ENCODE data around the gene CSMD2. TPM values are rescaled to one million over a fixed set of nuclear protein-coding genes. Genes with fewer than 3 reads are reported as not detected.

Gene CSMD2
- total and polyA plus RNA-seq, 2 of the 8 experiments (the other 6 are each of a cell fraction or from before 2014, with no cell fraction given): 7.0 to 14.7 TPM

DNA sequence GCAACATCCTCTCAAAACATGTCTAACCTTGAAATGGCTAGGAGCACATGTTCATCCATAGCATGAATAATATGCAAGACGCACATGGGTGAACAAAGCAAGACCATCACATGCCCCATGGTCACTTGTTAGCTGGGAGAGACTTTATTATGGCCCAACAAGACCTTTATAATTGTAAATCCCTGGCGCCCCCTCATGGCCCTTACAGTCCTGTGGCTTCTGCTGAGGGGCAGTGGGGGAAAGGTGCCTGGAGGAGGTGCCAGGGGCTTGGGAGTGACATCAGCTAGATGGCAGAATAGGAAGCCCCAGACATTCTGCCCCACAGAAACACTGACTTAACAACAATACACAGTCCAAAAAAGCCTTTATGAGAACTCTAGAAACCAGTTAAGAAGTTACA, 51.7 kb downstream of the CSMD2 start:
- Histone ChIP-seq H2BK5ac (ENCODE audit: low read depth, low read length) (no peak overlapping the region), H3K79me1 (ENCODE audit: low read depth, low read length) (peaks cover 7% of the 10 kb centered on the region), H4K8ac (ENCODE audit: extremely low read depth, insufficient read depth, low read length) (no peak overlapping the region), H3K27me3 (replicated peaks in 1 of 4; ENCODE audit: control insufficient read depth in 3 of 4, extremely low read depth in 1 of 4, insufficient read depth in 3 of 4, low read length in 3 of 4) (no peaks in the 10 kb centered on the region), H3K36me3 (ENCODE audit: control insufficient read depth in 2 of 4, insufficient read depth in 4 of 4, low read length in 3 of 4) (no peaks in the 10 kb centered on the region; a peak in 1 of 8 replicates), H3K79me2 (ENCODE audit: control insufficient read depth in 1 of 2, insufficient read depth in 2 of 2, low read length in 2 of 2) (peaks cover 3 to 77% of the 10 kb centered on the region in 2 experiments; a peak in 2 of 4 replicates), H3K23me2 (ENCODE audit: low read depth, low read length) (no peaks in the 10 kb centered on the region; the same call in 1 of the 2 replicates), H3K27ac (ENCODE audit: low read depth, low read length) (no peak overlapping the region), H4K91ac (replicated peaks; ENCODE audit: insufficient read length, low read length) (no peak overlapping the region), H3K9ac (replicated peaks in 1 of 4; ENCODE audit: extremely low read depth in 1 of 4, low read depth in 3 of 4, low read length in 3 of 4) (no peak overlapping the region), H3K4me2 (ENCODE audit: insufficient read depth in 1 of 2, low read depth in 2 of 2, low read length in 2 of 2) (0 out of 4 replicates have a peak overlapping the region, but pooled peaks of 1 of the 2 experiments have one; percentile 15), H2BK15ac (ENCODE audit: low read length) (no peak overlapping the region), H3K4me1 (replicated peaks in 1 of 4; ENCODE audit: control insufficient read depth in 3 of 4, insufficient read depth in 4 of 4, low read length in 3 of 4) (0 out of 7 replicates have a peak, but pooled peaks cover 0 to 3% (median 0%) of the 10 kb centered on the region in 4 experiments), H3K56ac (replicated peaks; ENCODE audit: insufficient read length, low read depth, low read length) (no peak overlapping the region), H2BK20ac (ENCODE audit: low read length) (no peak overlapping the region), H4K20me1 (replicated peaks in 1 of 2; ENCODE audit: control insufficient read depth in 1 of 2, insufficient read depth in 2 of 2, low read length in 2 of 2) (peaks cover 3 to 6% of the 10 kb centered on the region in 2 experiments), H2BK12ac (ENCODE audit: low read depth, low read length) (peak overlapping the region; percentile 80; the same call in 1 of the 2 replicates), H2BK120ac (replicated peaks; ENCODE audit: low read depth, low read length) (no peak overlapping the region), H2AFZ (ENCODE audit: low read length) (no peak overlapping the region), H3K23ac (ENCODE audit: insufficient read length) (no peak overlapping the region), H3K14ac (ENCODE audit: insufficient read length) (no peak overlapping the region), H3K18ac (ENCODE audit: extremely low read depth, low read length) (no peak overlapping the region), H4K5ac (ENCODE audit: insufficient read length, low read depth, low read length) (no peak overlapping the region), H3K4ac (replicated peaks; ENCODE audit: insufficient read length, low read depth, low read length) (no peak overlapping the region), H3K4me3 (ENCODE audit: extremely low read depth in 1 of 4, insufficient read depth in 2 of 4, low read depth in 3 of 4, low read length in 4 of 4) (no peak overlapping the region), H2AK5ac (ENCODE audit: low read depth, low read length) (no peak overlapping the region; the same call in 1 of the 2 replicates), H3K9me3 (ENCODE audit: insufficient read depth in 2 of 2, low read depth in 1 of 2, low read length in 1 of 2) (no peaks in the 10 kb centered on the region)
- POLR2A ChIA-PET (ENCODE audit: partially characterized antibody): interaction anchor here (2.0 kb wide), 1 partner anchor 50 kb away, joined by 8 read pairs; no protein-coding TSS in a partner anchor
- DNase-seq (ENCODE audit: low read depth in 1 of 2, low spot score in 2 of 2) (peak in 1 of 2 experiments; percentile 63), FAIRE-seq (no peak)
- CTCF ChIA-PET (ENCODE audit: partially characterized antibody): interaction anchor here (0.7 to 4.5 kb wide), 63 partner anchors 8 to 629 kb away, joined by 3 to 34 read pairs (median 4); no protein-coding TSS in a partner anchor
- WGBS, 2 experiments (ENCODE audit: extremely low coverage in 1 of 2, insufficient coverage in 1 of 2, insufficient read length in 1 of 2, insufficient replicate concordance in 2 of 2, low coverage in 1 of 2, low lambda C conversion rate in 2 of 2, missing lambda C conversion rate in 1 of 2): 41% methylated on average over 2 of the region's 2 CpGs; no CpG with 5 or more reads in 1 of the 2 experiments
- TF ChIP-seq, protein P1, sequence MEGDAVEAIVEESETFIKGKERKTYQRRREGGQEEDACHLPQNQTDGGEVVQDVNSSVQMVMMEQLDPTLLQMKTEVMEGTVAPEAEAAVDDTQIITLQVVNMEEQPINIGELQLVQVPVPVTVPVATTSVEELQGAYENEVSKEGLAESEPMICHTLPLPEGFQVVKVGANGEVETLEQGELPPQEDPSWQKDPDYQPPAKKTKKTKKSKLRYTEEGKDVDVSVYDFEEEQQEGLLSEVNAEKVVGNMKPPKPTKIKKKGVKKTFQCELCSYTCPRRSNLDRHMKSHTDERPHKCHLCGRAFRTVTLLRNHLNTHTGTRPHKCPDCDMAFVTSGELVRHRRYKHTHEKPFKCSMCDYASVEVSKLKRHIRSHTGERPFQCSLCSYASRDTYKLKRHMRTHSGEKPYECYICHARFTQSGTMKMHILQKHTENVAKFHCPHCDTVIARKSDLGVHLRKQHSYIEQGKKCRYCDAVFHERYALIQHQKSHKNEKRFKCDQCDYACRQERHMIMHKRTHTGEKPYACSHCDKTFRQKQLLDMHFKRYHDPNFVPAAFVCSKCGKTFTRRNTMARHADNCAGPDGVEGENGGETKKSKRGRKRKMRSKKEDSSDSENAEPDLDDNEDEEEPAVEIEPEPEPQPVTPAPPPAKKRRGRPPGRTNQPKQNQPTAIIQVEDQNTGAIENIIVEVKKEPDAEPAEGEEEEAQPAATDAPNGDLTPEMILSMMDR (IDR thresholded peaks at IDR 0.05; ENCODE audit: control extremely low read depth in 1 of 3, insufficient read depth in 1 of 3, low read depth in 1 of 3, low read length in 3 of 3): peak; percentile 66 to 86 (median 75)
- TF ChIP-seq, protein P2, sequence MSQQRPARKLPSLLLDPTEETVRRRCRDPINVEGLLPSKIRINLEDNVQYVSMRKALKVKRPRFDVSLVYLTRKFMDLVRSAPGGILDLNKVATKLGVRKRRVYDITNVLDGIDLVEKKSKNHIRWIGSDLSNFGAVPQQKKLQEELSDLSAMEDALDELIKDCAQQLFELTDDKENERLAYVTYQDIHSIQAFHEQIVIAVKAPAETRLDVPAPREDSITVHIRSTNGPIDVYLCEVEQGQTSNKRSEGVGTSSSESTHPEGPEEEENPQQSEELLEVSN (IDR thresholded peaks at IDR 0.05): no peak
- TF ChIP-seq RAD21 (IDR thresholded peaks at IDR 0.05 in 1 of 2, conservative IDR thresholded peaks at IDR 0.05 in 1 of 2; ENCODE audit: low read depth in 2 of 2, low read length in 2 of 2): peak; percentile 67 to 80
